GM19328 (cell line): ENCODE results near the gene SYT5.
"Not testable (repeated sequence)": the region's sequence is repeated elsewhere in the genome, so short reads cannot be mapped to it uniquely, and the experiment has no call there.

Experiments used
- ATAC-seq: cut with Tn5 transposase; IDR thresholded peaks from one replicate; pipeline ENCODE4 v1.9.1; 2021; ENCODE audit warnings: mild to moderate bottlenecking, moderate library complexity; ENCODE audit not compliant: unreplicated experiment

The SYT5 gene

GRCh38 chr19:55172741-55173140, 7.3 kb downstream of the SYT5 start:
- no peak for ATAC-seq

GRCh38 chr19:55172318-55172717, 7.8 kb downstream of the SYT5 start:
- not testable (repeated sequence) for ATAC-seq

GRCh38 chr19:55171440-55171839, 8.6 kb downstream of the SYT5 start:
- no peak for ATAC-seq

- no peak for ATAC-seq
Observed at GRCh38 chr19:55169136-55169535, 11.0 kb downstream of the SYT5 start.

GRCh38 chr19:55166530-55167268, 13.4 kb downstream of the SYT5 start, which contains the start of gene DNAAF3:
Gene DNAAF3, minus strand, starts transcription at chr19:55166613. Its CDS starts 200 bp downstream, at chr19:55166413.
- ATAC-seq: peak; percentile 64

GRCh38 chr19:55165952-55166529, 14.0 kb downstream of the SYT5 start:
- peak; percentile 17 for ATAC-seq

- no peak for ATAC-seq
Observed at GRCh38 chr19:55161571-55162322, 18.3 kb downstream of the SYT5 start.

GRCh38 chr19:55160986-55161365, 19.1 kb downstream of the SYT5 start:
- no peak for ATAC-seq

GRCh38 chr19:55160128-55160985, 19.7 kb downstream of the SYT5 start:
- peak; percentile 57 for ATAC-seq

GRCh38 chr19:55158848-55159749, 21.0 kb downstream of the SYT5 start:
- no peak for ATAC-seq

- no peak for ATAC-seq
Observed at GRCh38 chr19:55158423-55158822, 21.7 kb downstream of the SYT5 start.

- ATAC-seq: no peak
Observed at GRCh38 chr19:55157064-55157908, 22.8 kb downstream of the SYT5 start, which contains the start of gene TNNI3. Gene TNNI3, minus strand, starts transcription at chr19:55157732. Its CDS starts 143 bp downstream, at chr19:55157589.

GRCh38 chr19:55156202-55157063, 23.7 kb downstream of the SYT5 start:
- no peak for ATAC-seq

- not testable (repeated sequence) for ATAC-seq
Observed at GRCh38 chr19:55155784-55156183, 24.3 kb downstream of the SYT5 start.

- ATAC-seq: no peak
Observed at GRCh38 chr19:55153652-55154264, 26.3 kb downstream of the SYT5 start.

GRCh38 chr19:55152017-55152416, 28.1 kb downstream of the SYT5 start:
- ATAC-seq: no peak
